GM18507 (cell line): ENCODE measurements around the gene NRXN3.

Experiments
- DNase-seq: peaks from one replicate; pipeline ENCODE4 v3.0.0; 2011; ENCODE audit warnings: low read depth; ENCODE audit not compliant: insufficient read length; ENCODE audit errors: extremely low spot score
- FAIRE-seq: peaks from 2 replicates; lab custom pipeline; 2011; peaks lifted over from hg19 to GRCh38; lab: Jason Lieb, UNC

Gene NRXN3

DNA sequence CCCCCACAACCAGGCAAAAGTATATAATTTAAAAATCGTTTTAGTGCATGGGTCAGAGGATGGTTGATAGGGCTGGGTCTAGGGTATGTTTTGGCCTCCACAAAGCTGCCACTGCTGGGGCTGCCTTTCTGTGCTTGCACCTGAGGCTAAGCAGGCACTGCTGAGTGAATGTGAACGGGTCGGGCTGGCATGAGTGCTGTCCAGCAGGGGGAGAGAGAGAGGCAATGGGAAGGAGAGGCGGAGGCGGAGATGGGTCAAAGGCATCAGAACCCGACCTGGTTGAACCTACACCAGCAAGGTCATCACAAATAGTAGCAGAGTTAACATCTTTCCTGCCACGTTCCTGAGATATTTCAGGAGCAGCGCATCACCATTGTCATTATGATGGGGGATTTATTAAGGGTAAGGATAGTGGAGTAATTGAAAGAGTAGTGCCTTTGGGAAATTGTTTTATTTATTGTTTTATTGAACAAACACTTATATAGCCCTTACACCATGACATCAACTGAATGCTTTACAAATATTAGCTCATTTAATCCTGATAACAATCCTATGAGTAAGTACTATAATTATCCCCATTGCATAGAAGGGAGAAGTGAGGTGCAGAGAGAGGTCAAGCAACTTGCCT, 5.8 kb upstream of the NRXN3 start:
- FAIRE-seq (no peak), DNase-seq (no peak)

DNA sequence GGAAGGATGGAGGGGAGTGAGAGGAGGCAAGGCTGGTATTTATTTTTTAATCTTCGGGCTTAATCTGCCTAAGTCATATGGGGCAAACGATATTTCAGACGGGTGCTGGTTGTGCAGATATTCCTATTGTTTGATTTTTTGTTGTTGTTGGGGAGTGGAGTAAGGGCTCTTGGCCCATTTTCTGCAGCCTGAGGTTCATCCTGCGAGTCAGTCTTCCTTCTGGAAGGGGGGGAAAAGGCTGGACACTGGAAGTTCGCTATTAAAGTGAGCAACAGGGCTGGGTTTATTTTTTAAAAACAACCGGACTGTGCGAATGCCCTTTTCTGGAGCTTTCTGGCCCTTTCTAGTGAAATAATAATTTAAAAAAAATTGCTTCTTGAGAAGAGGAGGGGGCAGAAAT, 2.3 kb downstream of the NRXN3 start:
- DNase-seq (no peak), FAIRE-seq (no peak)

DNA sequence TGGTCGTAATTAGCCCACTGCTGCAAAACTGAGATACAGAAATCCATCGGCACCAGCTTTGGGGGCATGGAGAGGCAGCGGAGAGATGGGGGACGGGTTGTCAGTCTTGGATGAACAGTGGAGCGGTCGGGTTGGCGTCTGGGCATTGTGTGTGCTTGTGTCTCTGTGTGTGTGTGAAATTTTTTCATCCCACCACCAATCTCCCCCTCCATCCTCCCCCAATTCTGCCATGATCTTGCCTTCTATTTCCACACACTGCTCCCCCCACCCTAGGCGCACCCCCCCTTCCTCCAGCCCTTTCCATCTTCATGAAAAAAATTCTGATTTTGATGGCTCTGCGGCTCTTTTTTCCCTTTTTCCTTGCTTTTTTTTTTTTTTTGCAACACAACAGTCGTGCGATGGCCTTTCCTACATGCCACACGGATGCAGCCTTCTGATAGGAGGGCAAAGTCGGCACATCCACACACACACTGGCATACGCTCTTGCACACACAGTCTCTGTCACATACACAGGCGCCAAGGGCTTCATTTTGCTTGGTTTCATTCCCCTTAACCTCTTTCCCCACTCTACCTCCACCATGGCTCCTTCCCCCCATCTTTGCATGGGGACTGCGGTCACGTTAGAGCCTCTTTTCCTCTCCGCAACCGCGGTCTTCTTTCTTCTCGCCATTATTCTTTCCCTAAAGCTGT, 3.3 kb downstream of the NRXN3 start:
- no peak for DNase-seq
- FAIRE-seq: no peak

DNA sequence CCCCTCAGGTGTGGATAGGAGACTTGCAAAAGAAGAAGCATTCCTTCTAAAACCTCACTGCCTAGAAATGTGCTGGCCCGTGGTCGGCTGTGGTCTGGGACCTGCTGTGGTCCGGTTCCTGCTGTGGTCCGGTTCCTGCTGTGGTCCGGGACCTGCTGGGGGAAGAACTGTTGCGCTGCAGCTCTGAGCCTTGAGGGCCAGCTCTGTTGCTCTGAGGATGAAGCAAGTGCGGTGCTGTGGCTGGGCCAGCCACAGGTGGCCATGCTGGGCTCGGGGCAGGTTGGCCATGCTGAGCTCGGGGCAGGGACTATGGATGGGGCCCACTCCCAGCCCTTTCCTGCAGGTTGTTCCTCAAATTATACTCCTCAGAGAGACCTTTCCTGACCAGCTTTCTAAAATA, 5.2 kb downstream of the NRXN3 start:
- FAIRE-seq (no peak), DNase-seq (no peak)

DNA sequence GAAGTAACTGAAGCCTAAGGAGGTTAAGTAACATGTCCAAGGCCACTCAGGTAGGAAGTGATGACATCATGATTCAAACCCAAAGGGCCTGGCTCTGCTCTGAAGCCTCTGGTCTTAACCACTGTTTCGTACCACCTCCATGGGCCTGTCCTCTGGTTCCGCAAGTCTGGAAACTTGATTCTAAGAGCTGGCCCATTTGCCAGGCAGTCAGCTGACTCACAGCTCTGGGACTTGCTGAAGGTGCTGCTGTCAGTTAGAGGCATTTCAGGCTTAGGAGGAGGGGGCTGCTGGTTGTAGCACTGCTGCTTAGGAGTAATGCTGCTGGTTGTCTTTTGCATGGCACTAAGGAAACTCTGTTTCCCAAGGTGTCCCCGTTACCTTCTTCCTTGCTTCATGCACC, 7.9 kb downstream of the NRXN3 start:
- DNase-seq (no peak), FAIRE-seq (no peak)

DNA sequence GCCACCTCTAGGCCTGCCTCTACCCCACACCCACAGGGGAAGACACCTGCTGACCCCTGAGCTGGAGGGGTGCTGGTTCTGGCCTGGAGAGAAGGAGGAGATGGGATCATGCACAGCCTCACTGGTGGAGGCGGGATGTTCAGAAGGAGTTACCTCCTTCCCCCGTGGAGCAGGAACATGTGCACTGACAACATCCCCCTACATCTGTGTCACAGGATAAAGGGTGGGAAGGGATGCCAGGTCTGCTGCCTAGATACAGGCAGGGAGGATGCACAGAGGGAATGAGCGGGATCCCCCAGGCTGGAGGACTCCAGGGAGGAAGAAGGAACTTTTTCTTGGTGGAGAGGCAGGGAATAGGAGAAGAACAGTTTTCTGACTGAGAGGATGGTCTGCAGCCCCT, 8.8 kb downstream of the NRXN3 start:
- no peak for DNase-seq
- FAIRE-seq: no peak

DNA sequence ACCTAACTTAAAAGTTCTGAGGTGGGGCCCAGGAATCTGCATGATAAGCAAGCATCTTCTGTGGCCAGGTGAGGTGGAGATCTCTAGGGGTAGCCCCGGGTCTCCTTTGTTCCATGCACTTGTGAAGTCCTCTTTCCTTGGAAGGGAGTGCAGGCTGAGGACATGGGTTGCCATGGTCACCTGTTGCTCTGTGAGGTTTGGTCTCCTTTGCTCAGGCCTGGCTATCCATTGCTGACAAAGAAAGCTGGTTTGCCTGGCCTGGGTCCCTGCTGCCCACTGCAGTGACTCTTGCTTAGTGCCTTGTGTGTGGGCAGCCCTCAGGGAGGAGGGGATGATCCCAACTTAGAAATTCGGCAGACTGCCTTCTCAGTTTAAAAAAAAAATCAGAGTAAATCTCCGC, 11.1 kb downstream of the NRXN3 start:
- DNase-seq (no peak), FAIRE-seq (no peak)

DNA sequence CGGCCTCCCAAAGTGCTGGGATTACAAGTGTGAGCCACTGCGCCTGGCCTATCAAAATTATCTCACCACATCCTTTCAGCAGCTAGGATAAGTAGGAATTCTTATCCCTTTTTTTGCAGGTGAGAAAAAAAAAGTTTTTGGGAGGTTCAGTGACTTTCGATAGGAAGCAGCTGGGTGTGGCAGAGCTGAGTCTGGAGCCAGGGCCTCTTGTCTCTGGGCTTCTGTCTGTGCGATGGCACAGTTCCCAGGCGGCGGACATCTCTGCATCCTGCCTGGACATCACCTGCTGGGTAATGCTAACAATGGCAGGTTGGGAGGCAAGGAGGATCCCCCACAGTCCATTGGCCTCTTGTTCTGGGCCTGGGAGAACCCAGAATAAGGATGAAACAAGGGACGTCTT, 12.5 kb downstream of the NRXN3 start:
- DNase-seq (no peak), FAIRE-seq (no peak)

DNA sequence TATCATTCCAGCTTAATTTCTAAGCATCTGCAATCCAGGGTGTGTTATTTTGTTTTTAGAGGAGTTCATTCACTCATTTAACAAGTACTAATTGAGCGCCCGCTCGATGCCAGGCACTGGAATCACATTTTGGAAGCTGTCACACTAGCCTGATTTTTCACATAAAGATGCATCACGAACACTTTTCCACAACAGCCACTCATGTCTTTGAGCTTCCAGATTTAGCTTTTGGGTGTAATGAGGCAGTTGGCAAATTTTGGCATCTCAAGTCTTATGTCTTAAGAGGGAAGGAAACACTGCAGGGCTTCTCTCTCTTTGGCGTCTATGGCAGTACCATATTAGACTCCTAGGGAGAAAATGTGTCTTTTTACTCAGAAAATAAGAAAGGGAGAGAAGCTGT, 14.0 kb downstream of the NRXN3 start:
- FAIRE-seq: no peak

DNA sequence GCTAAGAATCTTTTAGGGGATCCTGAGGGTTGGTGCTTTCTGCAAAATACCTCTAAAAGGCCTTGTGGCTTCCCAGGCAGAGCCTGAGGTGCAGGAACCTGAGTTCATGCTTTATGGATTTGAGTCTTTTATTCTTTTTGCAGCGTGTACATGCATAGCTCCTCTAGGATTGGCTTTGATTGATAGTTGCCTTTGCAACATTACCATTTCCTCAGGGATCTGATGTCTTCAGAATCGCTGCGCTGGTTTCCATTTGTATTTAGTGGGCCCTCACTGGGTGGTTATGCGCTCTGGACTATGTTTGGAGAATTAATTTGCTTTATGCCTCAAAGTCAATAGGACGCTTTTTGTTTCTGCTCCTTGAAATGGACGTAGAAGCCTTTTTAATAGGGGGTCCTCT, 16.1 kb downstream of the NRXN3 start:
- FAIRE-seq: no peak
- no peak for DNase-seq

More for the DNA sequence above, 14.0 kb downstream of the NRXN3 start:
- DNase-seq: no peak

DNA sequence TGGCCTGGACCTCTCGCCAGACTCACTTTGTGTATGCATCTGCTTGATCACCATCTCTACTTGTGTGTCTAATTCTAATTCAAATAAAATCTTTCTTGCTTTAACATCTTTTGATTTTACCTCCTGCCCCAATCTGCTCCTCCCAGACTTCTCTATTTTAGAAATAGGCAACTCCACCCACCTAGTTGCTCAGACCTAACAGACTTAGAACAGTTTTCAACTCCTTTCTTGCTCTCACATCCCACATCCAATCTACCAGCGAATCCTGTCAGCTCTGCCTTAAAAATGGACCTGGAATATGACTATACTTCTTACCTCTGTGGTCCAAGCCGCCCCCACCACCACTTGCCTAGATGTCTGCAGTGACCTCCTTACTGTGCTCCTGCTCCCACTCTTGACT, 18.7 kb downstream of the NRXN3 start:
- DNase-seq (no peak), FAIRE-seq (no peak)

DNA sequence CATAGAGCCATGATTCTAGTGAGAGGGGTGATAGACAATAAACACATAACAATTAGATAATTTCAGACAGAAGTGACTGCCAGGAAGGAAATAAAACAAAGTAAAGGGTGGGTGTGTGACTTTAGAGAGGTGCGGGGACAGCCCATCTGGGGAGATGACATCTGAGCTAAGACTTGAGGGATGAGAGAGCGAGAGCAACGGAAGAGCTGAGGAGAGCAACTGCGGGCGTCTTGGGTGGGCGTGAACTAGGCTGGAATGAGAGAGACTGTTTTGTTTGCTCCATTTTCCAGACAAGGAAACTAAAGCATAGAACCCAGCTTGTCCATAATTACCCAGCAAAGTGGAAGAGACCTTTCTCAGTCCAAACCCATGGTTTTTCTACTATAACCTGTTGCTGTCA, 25.3 kb downstream of the NRXN3 start:
- no peak for FAIRE-seq
- no peak for DNase-seq

DNA sequence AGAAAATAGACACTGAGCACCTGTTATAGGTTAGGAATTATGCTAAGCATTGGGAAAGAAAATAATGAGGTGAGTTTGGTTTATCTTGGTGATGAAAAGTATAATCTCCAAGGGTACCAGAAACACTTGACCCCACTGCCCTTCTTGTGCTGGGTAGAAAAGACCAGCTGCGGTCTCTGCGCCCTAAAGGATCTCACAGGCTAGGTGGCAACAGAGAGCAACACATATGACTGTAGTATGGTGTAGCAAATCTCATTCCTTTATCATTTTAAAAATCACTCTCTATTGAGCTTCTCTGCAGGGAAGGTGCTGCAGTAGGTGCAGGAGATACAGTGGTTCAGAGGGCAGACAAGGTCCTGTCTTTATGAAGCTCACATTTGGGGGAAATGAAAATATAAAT, 26.1 kb downstream of the NRXN3 start:
- FAIRE-seq (no peak), DNase-seq (no peak)

DNA sequence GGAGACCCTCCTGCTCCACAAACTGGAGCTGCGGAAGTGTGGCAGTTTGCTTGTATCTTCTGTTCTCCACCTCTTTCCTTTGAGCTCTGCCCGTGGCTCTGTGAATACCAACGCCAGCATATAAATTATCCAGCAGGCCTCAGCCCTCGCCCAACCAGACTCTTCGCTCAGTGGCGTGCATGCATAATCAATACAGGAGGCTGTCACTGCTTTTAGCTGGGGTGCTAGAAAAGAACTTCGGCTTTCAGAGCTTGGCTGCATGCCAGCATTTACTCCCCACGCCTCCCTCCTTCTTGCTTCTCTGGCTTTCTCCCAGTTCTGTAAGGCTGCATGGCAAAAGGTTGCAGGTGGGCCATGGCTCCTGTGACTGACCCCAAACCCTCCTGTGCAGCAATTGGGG, 26.9 kb downstream of the NRXN3 start:
- FAIRE-seq (no peak), DNase-seq (no peak)

DNA sequence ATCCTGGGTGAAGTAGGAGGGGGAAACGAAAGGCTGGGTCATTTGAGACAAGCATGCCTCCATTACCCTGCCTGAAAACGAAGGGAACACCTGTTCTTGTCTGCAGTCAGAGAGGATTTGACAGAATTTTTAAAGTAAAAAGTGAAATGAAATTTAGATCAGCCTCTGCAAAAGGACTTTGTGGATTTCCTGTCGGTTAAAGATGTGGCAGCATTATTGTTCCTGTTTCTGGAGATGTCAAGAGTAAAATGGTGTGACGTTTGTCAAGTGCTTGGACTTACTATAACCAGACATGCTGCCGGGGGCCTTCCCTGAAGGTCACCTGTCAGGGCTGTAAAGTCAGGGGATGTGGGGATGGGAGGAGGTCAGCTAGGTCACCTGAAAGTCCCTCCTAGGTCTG, 32.0 kb downstream of the NRXN3 start:
- DNase-seq (no peak), FAIRE-seq (no peak)

DNA sequence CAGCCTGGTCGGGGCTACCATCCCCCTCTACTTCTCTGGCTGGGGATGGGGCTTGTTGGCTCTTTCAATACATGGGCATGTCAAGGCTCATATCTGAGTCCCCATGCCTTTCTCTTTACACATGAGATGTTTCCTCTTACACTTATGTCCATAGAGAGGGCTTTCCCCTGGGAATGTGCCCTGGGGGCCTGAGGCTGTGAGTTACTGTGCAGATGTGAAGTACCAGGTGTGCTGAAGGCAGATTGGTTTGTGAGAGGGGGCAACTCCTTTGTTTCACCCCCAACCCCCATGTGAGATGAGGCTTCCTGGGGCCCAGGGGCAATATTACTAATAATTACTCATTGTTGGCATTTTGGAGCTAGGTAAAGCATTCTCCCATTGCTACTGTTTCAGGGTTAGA, 32.8 kb downstream of the NRXN3 start:
- no peak for FAIRE-seq
- DNase-seq: no peak

DNA sequence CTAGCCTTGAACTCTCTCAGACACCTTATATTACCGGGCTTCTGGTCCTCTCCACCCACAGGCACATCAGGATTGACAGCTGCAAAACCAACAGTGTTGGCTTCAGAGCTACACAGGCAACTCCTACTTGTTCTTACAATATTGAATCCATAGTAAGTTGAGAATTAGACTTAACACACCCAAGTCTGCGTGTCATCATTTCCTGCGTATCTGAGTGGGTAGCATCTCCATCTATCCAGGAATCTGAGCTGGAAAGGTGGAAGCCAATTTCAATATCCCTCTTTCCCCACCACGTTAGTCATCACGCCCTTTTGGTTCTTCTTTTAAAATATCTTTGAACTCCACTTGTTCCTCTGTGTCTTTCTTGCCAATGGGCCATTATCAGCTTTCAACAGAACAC, 37.2 kb downstream of the NRXN3 start:
- DNase-seq: no peak
- FAIRE-seq: no peak

DNA sequence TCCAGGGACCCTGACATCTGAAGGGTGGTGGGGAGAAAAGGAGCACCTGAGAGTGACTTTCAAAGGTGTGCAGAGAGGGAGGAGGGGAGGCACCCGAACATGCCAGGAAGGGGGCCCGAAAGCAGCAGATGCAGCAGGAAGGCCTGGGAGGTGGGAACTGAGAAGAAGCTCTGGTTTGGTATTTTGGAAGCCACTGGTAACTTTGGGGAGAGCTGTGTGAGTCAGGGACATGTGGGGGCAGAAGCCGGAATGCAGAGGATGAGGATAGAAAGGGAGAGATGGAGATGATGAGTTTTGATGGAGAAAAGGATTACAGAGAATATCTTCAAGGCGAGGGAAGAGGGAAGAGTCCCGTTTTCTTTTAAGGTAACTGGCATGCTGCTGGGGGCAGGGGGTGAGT, 50.1 kb downstream of the NRXN3 start:
- no peak for FAIRE-seq
- no peak for DNase-seq

DNA sequence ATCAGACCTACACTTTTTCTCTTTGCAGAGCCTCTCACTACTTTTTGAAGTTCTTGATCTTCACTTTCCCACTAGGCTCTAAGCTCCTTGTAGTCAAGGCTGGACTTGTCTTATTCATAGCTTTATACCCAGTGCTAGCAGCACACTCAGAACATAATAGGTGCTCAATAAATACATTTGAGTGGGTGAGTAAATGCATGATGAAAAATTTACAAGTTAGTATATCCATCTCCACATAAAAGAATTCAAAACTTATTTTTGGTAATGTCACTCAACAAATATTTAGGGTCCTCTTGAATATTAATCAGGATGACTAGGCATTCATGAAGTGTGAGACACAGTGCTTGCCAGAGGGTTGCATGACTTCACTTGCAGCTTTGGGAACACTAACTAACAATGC, 52.6 kb downstream of the NRXN3 start:
- no peak for FAIRE-seq
- no peak for DNase-seq

DNA sequence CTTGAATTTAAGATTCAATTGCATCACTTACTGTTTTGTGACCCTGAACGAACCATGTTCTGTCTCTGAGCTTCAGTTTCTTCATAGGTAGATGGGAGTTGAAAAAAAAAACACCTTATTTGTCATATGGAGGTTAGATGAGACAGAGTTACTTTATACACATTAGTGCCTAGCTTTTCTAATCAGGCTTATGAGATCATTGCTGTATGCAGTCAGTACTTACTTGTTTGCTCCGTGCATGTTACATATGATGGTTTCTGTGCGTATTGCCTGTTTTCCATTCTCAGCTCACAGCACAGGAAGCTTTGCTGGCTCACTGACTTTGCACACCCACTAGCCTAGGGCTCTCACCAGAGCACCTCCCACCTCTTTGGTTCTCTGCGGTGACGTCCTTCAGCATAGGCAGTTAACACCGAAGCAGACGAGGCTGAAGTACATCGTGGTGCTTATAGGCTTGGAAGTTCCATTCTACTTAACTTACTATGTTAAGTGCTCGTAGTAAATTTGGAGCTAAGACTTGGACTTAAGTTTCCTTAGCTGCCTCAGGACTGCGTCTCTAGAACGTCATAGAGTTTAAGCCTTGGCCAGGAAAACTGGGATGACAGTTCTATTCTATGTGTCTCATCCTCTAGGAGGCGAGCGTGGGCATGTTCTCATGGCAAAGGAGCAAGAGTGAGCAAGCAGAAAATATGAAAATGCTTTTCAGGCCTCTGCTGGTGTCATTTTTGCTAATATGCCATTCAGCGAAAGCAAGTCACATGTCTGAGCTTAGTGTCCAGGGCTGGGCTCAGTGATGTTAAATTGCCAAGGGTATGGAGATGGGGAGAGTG, 57.3 kb downstream of the NRXN3 start:
- no peak for DNase-seq
- no peak for FAIRE-seq
